Ishikawa (cell line): ENCODE results near the gene CIAO2B.

Source experiments
- CEBPB ChIP-seq: IDR thresholded peaks from 2 replicates; pipeline ENCODE4 v1.6.1; 2012
- CREB1 ChIP-seq: IDR thresholded peaks from 2 replicates; pipeline ENCODE4 v1.6.1; 2012; ENCODE audit warnings: low read depth
- EGR1 ChIP-seq: IDR thresholded peaks from 2 replicates; pipeline ENCODE4 v1.6.1; 2012
- EP300 ChIP-seq: IDR thresholded peaks from 2 replicates; pipeline ENCODE4 v1.6.1; 2012; ENCODE audit warnings: borderline replicate concordance
- FOXM1 ChIP-seq: IDR thresholded peaks from 2 replicates; pipeline ENCODE4 v1.6.1; 2012; ENCODE audit warnings: low read depth, borderline replicate concordance
- MAX ChIP-seq: IDR thresholded peaks from 2 replicates; pipeline ENCODE4 v1.6.1; 2012
- NFIC ChIP-seq: IDR thresholded peaks from 2 replicates; pipeline ENCODE4 v1.6.1; 2012
- RAD21 ChIP-seq: IDR thresholded peaks from 2 replicates; pipeline ENCODE4 v1.6.1; 2012; ENCODE audit warnings: low read depth
- REST ChIP-seq: IDR thresholded peaks from 2 replicates; pipeline ENCODE4 v1.6.1; 2012; ENCODE audit warnings: low read depth, mild to moderate bottlenecking
- TAF1 ChIP-seq: IDR thresholded peaks from 2 replicates; pipeline ENCODE4 v1.6.1; 2012; ENCODE audit warnings: low read depth, mild to moderate bottlenecking
- TCF12 ChIP-seq: IDR thresholded peaks from 2 replicates; pipeline ENCODE4 v1.6.1; 2012; ENCODE audit warnings: low read depth
- TEAD4 ChIP-seq: IDR thresholded peaks from 2 replicates; pipeline ENCODE4 v1.6.1; 2012
- USF1 ChIP-seq: IDR thresholded peaks from 2 replicates; pipeline ENCODE4 v1.6.1; 2012
- YY1 ChIP-seq: IDR thresholded peaks from 2 replicates; pipeline ENCODE4 v1.6.1; 2012; ENCODE audit warnings: low read depth
- ZBTB7A ChIP-seq: IDR thresholded peaks from 2 replicates; pipeline ENCODE4 v1.6.1; 2012; ENCODE audit warnings: low read depth

The CIAO2B gene

GRCh38 chr16:66946541-66946940 lies 12.3 kb upstream of the CIAO2B start:
- TF ChIP-seq CEBPB (no peak), NFIC (no peak), EGR1 (no peak), TEAD4 (no peak), CREB1 (no peak), TCF12 (no peak), USF1 (no peak), YY1 (no peak), MAX (no peak), EP300 (no peak), TAF1 (no peak), ZBTB7A (no peak), FOXM1 (no peak), REST (no peak), RAD21 (no peak)

- TF ChIP-seq ZBTB7A: no peak
- no peak for TF ChIP-seq RAD21
- TF ChIP-seq EP300: no peak
- TF ChIP-seq CREB1: no peak
- no peak for TF ChIP-seq FOXM1
- TF ChIP-seq USF1: no peak
- no peak for TF ChIP-seq REST
- no peak for TF ChIP-seq TAF1
- TF ChIP-seq YY1: no peak
- TF ChIP-seq CEBPB: no peak
- TF ChIP-seq EGR1: no peak
- TF ChIP-seq MAX: no peak
Observed at GRCh38 chr16:66945939-66946338, 11.7 kb upstream of the CIAO2B start.

- no peak for TF ChIP-seq EGR1
- no peak for TF ChIP-seq REST
- TF ChIP-seq CREB1: no peak
- TF ChIP-seq RAD21: no peak
- no peak for TF ChIP-seq CEBPB
- TF ChIP-seq EP300: no peak
- TF ChIP-seq MAX: no peak
- no peak for TF ChIP-seq TEAD4
- TF ChIP-seq YY1: no peak
- TF ChIP-seq TCF12: no peak
- TF ChIP-seq ZBTB7A: no peak
- TF ChIP-seq NFIC: no peak
- TF ChIP-seq TAF1: no peak
- TF ChIP-seq FOXM1: no peak
- no peak for TF ChIP-seq USF1
Observed at GRCh38 chr16:66944054-66944441, 9.8 kb upstream of the CIAO2B start.
